Stimulated activated CD8-positive, alpha-beta memory T cell treated with anti-CD3 and anti-CD28 coated beads, Interleukin-2, amount 100 ng/mL, for 48 hours (primary cell): ENCODE data around the gene NMRK1.

Experiments used
- DNase-seq, 2 donors: peaks; one replicate each; pipeline ENCODE4 v3.0.0-alpha.2; 2020; ENCODE audit warnings: low read depth in 2 of 2

NMRK1 gene

GRCh38 chr9:75063556-75064305 lies 24.2 kb downstream of the NMRK1 start:
- DNase-seq, result no peak

GRCh38 chr9:75061169-75061568 lies 26.8 kb downstream of the NMRK1 start:
- DNase-seq, result no peak

GRCh38 chr9:75054368-75055001 lies 33.5 kb downstream of the NMRK1 start:
- DNase-seq, result no peak

GRCh38 chr9:75053869-75054268 lies 34.1 kb downstream of the NMRK1 start:
- no peak for DNase-seq

- DNase-seq, result no peak
Measured at GRCh38 chr9:75051285-75051684, 36.7 kb downstream of the NMRK1 start.

- DNase-seq, result no peak
Measured at GRCh38 chr9:75047506-75047905, 40.4 kb downstream of the NMRK1 start.

GRCh38 chr9:75046725-75047345 lies 41.1 kb downstream of the NMRK1 start:
- no peak for DNase-seq

- no peak for DNase-seq
Measured at GRCh38 chr9:75041041-75041440, 46.9 kb downstream of the NMRK1 start.

- no peak for DNase-seq
Measured at GRCh38 chr9:75039801-75040200, 48.2 kb downstream of the NMRK1 start.

GRCh38 chr9:75039009-75039408 lies 48.9 kb downstream of the NMRK1 start:
- no peak for DNase-seq

GRCh38 chr9:75036793-75037192 lies 51.2 kb downstream of the NMRK1 start:
- DNase-seq, result no peak

- no peak for DNase-seq
Measured at GRCh38 chr9:75033791-75034473, 54.0 kb downstream of the NMRK1 start.

GRCh38 chr9:75027187-75028107 lies 60.5 kb downstream of the NMRK1 start:
- peak; percentile 31 to 35 for DNase-seq

- DNase-seq, result no peak
Measured at GRCh38 chr9:75023846-75024245, 64.1 kb downstream of the NMRK1 start.

- no peak for DNase-seq
Measured at GRCh38 chr9:75019654-75020053, 68.3 kb downstream of the NMRK1 start.

- DNase-seq, result no peak
Measured at GRCh38 chr9:75019022-75019421, 68.9 kb downstream of the NMRK1 start.

GRCh38 chr9:75017378-75017777 lies 70.6 kb downstream of the NMRK1 start:
- no peak for DNase-seq

GRCh38 chr9:75013735-75014134 lies 74.2 kb downstream of the NMRK1 start:
- no peak for DNase-seq
